ENCODE data around the gene EGLN3. TPM values are rescaled to one million over a fixed set of nuclear protein-coding genes. Genes with fewer than 3 reads are reported as not detected.
"Not testable (repeated sequence)": the region's sequence is repeated elsewhere in the genome, so short reads cannot be mapped to it uniquely, and the experiment has no call there.

EGLN3 gene
- total RNA-seq, 2 experiments from 2014 or later, result 12.7 to 13.7 TPM

DNA sequence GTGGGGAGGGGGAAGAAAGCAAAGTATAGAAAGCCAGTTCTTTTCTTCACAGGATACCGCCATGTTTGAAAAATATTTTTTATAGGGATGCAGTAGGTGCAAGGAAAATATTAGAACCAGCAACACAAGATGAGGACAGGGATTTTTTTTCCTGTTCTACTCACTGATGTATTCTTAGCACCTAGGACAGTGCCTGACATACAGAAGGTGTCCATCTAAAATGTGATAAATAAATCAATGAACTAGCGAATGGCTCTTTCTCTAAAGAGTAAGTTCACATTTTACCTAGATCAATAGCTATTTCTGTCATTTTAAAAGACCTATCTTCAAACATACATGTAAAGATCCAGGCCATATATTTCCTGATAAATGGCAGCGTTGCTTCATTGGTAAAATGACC is 18.8 kb downstream of the EGLN3 start:
- ChIA-PET CTCF (no interaction called here), POLR2A (no interaction called here)
- Mint-ChIP-seq H3K27me3 (ENCODE audit: low read depth) (peaks cover 2% of the 10 kb centered on the region), H3K4me3 (no peak overlapping the region), H3K36me3 (ENCODE audit: low read depth) (peaks cover 2% of the 10 kb centered on the region), H3K9me3 (ENCODE audit: insufficient read depth) (no peaks in the 10 kb centered on the region), H3K27ac (no peak overlapping the region), H3K4me1 (ENCODE audit: low read depth) (no peaks in the 10 kb centered on the region)
- no peak for ATAC-seq
- DNase-seq, result no peak

DNA sequence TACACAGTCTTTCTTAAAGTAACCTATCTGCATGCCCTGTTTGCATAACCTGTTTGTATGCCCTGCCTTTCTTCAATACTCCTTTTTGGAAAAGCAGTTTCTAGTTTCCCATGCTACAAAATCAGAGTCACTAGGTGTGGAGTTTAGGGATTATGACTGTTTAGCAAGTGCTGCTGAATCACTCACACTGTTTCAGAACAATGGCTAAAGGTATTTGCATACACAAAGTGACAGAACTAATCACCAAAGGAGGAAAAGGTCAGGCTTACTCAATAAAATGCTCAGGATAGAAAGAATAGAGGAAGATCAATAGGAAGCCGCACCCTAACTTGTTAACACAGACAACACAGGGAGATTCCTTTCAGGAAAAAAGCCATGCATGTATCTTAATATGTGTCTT is 19.4 kb downstream of the EGLN3 start:
- H3K27me3 Mint-ChIP-seq (ENCODE audit: low read depth), result peaks cover 2% of the 10 kb centered on the region
- no peaks in the 10 kb centered on the region for H3K4me1 Mint-ChIP-seq (ENCODE audit: low read depth)
- H3K27ac Mint-ChIP-seq, result no peak overlapping the region
- no peaks in the 10 kb centered on the region for H3K9me3 Mint-ChIP-seq (ENCODE audit: insufficient read depth)
- DNase-seq, result no peak
- POLR2A ChIA-PET, result no interaction called here
- H3K36me3 Mint-ChIP-seq (ENCODE audit: low read depth), result peaks cover 2% of the 10 kb centered on the region
- ATAC-seq, result no peak
- CTCF ChIA-PET, result no interaction called here
- no peak overlapping the region for H3K4me3 Mint-ChIP-seq

DNA sequence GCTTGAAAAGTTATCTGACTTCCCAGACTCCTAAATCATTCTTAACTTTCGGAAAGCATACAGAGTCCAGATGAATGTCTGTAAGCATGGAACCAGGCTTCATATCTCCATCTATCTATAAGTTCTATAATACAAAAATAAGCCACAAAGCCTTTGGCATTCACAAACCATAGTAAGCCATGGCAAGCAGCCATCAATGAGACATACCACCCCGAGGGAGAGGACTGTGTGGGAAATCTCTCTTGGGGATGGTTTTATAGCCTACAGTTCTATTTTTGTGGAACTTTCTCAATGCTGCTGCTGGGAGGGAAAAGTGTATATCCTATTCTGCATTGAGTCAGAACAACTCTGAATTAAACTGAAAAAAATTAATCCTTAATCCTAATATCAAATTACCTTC is 20.4 kb downstream of the EGLN3 start:
- ChIA-PET CTCF (no interaction called here), POLR2A (no interaction called here)
- no peak overlapping the region for H3K4me3 Mint-ChIP-seq
- H3K36me3 Mint-ChIP-seq (ENCODE audit: low read depth), result peaks cover 5% of the 10 kb centered on the region
- no peaks in the 10 kb centered on the region for H3K9me3 Mint-ChIP-seq (ENCODE audit: insufficient read depth)
- ATAC-seq (no peak), DNase-seq (no peak)
- peaks cover 3% of the 10 kb centered on the region for H3K27me3 Mint-ChIP-seq (ENCODE audit: low read depth)
- no peaks in the 10 kb centered on the region for H3K4me1 Mint-ChIP-seq (ENCODE audit: low read depth)
- no peak overlapping the region for H3K27ac Mint-ChIP-seq

DNA sequence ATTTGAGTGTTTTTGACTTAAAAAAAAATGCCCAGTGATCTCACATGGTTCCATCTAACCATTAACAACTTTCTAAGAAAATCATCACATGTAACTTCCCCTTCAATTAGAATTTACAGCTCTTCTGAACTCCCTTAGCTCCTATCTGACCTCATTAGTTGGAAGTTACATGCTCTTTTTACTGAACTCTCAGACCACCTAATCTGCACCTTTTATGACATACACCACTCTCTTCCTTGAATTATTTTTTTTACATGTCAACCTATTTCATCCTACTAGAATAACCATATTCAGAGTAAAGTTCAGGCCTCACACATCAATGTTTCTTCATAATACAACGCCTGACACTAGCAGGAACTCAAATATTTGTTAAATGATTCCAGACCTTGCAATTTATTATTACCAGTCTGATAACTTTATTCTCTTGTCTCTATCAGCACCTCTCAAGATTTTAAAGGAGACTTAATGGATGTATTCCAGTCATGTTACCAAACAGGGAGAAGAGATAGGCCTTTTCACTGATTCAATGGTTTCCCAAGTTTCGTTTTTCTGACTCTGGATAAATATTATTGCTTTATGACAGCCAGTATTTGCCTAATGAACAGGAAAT is 21.0 kb downstream of the EGLN3 start:
- no peak for DNase-seq
- peaks cover 6% of the 10 kb centered on the region for H3K27me3 Mint-ChIP-seq (ENCODE audit: low read depth)
- no peak overlapping the region for H3K4me3 Mint-ChIP-seq
- ChIA-PET POLR2A (no interaction called here), CTCF (interaction anchor here (0.6 kb wide), 1 partner anchor 42 kb away, joined by 3 read pairs; no protein-coding TSS in a partner anchor)
- no peak overlapping the region for H3K27ac Mint-ChIP-seq
- ATAC-seq, result no peak
- no peaks in the 10 kb centered on the region for H3K9me3 Mint-ChIP-seq (ENCODE audit: insufficient read depth)
- no peaks in the 10 kb centered on the region for H3K4me1 Mint-ChIP-seq (ENCODE audit: low read depth)
- peaks cover 6% of the 10 kb centered on the region for H3K36me3 Mint-ChIP-seq (ENCODE audit: low read depth)

DNA sequence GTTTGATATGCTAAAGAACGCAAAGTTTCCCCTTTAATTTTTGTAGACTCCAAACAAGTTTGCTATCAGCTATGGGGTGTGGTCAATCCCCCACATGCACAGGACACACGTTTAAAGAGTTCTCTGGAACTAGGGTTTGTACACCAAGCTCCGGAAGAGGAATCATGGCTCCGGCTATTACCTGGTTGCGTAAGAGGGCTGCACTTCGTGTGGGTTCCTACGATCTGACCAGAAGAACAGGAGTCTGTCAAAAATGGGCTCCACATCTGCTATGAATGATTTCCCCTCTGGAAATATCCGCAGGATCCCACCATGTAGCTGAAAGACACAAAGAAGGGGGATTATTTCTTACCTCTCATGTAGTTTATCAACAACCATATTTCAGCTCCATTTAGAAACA is 22.0 kb downstream of the EGLN3 start:
- CTCF ChIA-PET, result no interaction called here

DNA sequence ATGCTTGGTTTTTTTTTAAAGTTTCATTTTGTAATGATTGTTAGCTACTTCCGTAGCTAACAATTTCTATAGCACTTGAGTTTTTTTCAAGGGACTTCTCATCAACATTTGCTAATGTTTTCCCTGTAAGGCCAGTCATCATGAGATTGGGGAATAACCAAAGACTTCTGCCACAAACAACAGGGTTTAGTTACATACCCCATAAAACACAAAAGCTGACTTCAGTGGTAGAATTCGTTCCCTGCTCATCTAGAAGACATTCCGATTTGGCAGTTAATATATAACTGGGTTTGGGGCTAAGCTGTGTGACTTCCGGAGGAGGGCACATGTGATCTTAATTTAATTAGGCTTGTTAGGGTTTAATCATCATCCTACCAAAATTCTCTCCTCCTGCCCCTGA is 22.9 kb downstream of the EGLN3 start:
- ATAC-seq (no peak), DNase-seq (no peak)
- Mint-ChIP-seq H3K36me3 (ENCODE audit: low read depth) (peaks cover 8% of the 10 kb centered on the region), H3K27me3 (ENCODE audit: low read depth) (peaks cover 6% of the 10 kb centered on the region), H3K9me3 (ENCODE audit: insufficient read depth) (no peaks in the 10 kb centered on the region), H3K4me3 (no peak overlapping the region), H3K27ac (no peak overlapping the region), H3K4me1 (ENCODE audit: low read depth) (no peaks in the 10 kb centered on the region)
- CTCF ChIA-PET, result interaction anchor here (0.6 to 1.8 kb wide), 3 partner anchors 69 to 300 kb away, joined by 3 to 4 read pairs (median 4); no protein-coding TSS in a partner anchor
- POLR2A ChIA-PET, result no interaction called here

More for the DNA sequence above, 22.0 kb downstream of the EGLN3 start:
- DNase-seq, result no peak
- Mint-ChIP-seq H3K27me3 (ENCODE audit: low read depth) (peaks cover 6% of the 10 kb centered on the region), H3K9me3 (ENCODE audit: insufficient read depth) (no peaks in the 10 kb centered on the region), H3K27ac (no peak overlapping the region), H3K4me1 (ENCODE audit: low read depth) (no peaks in the 10 kb centered on the region), H3K4me3 (no peak overlapping the region), H3K36me3 (ENCODE audit: low read depth) (peaks cover 8% of the 10 kb centered on the region)
- POLR2A ChIA-PET, result no interaction called here
- ATAC-seq, result no peak

DNA sequence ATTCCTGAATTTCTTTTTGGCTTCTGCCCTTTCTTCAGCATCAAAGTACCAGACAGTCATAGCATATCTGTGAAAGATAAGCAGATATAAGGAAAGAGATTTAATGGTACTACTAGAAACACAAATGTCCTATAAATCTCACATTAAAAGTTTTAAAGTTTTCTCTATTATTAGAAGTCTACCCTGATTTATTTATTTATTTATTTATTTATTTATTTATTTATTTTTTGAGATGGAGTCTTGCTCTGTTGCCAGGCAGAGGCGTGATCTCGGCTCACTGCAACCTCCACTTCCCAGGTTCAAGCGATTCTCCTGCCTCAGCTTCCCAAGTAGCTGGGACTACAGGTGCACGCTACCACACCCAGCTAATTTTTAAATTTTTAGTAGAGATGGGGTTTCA is 23.9 kb downstream of the EGLN3 start:
- ATAC-seq; H3K9me3 Mint-ChIP-seq (ENCODE audit: insufficient read depth); H3K27ac Mint-ChIP-seq; H3K4me3 Mint-ChIP-seq; H3K36me3 Mint-ChIP-seq (ENCODE audit: low read depth); H3K27me3 Mint-ChIP-seq (ENCODE audit: low read depth); DNase-seq; H3K4me1 Mint-ChIP-seq (ENCODE audit: low read depth); POLR2A ChIA-PET: not testable (repeated sequence)
- CTCF ChIA-PET, result interaction anchor here (1.8 kb wide), 1 partner anchor 171 kb away, joined by 4 read pairs; no protein-coding TSS in a partner anchor

DNA sequence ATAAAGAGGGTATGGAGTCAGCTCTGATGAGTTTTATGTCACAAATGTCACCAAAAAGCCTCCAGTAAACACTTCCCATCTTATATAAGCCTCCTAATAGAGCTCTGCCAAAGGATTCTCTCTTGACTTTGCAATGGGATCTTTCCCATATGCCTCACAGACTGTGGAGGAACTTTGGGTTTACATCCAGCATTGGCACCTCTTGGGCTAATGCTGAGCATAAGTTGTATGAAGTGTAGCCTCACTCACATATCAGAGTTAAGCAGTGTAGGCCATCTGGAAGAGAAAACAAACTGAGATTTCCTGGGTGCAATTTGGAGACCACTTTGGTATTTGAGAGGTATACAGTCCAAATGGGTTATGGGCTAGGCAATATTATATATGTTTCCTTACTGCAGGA is 24.9 kb downstream of the EGLN3 start:
- CTCF ChIA-PET, result no interaction called here
- peaks cover 4% of the 10 kb centered on the region for H3K9me3 Mint-ChIP-seq (ENCODE audit: insufficient read depth)
- peaks cover 8% of the 10 kb centered on the region for H3K36me3 Mint-ChIP-seq (ENCODE audit: low read depth)
- DNase-seq (no peak), ATAC-seq (no peak)
- H3K4me3 Mint-ChIP-seq, result no peak overlapping the region
- peaks cover 6% of the 10 kb centered on the region for H3K27me3 Mint-ChIP-seq (ENCODE audit: low read depth)
- no peak overlapping the region for H3K27ac Mint-ChIP-seq
- H3K4me1 Mint-ChIP-seq (ENCODE audit: low read depth), result no peaks in the 10 kb centered on the region
- POLR2A ChIA-PET, result no interaction called here

DNA sequence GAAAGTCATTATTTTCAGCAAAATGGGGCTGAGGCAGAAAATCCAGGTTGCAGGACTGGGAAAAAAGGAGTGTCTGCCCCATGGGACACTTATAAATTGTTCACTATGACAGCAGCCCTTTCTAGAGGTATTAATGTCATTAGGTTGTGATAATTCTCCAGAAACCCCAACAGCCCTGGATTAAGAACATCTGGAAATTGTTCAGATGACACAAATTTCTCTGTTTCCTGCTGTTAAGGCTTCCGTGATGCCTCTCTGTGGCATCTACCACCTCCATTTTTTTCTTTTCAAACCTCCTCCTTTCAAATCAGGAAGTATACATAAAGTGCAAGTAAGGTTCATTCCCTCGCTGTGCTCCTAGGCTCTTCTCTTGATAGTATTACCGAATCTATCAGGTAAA is 25.6 kb downstream of the EGLN3 start:
- Mint-ChIP-seq H3K4me1 (ENCODE audit: low read depth) (no peaks in the 10 kb centered on the region), H3K4me3 (no peak overlapping the region), H3K27ac (no peak overlapping the region), H3K9me3 (ENCODE audit: insufficient read depth) (peaks cover 4% of the 10 kb centered on the region), H3K36me3 (ENCODE audit: low read depth) (peaks cover 8% of the 10 kb centered on the region), H3K27me3 (ENCODE audit: low read depth) (peaks cover 6% of the 10 kb centered on the region)
- ChIA-PET CTCF (no interaction called here), POLR2A (interaction anchor here (0.7 kb wide), 1 partner anchor 25 kb away, joined by 3 read pairs; no protein-coding TSS in a partner anchor)
- DNase-seq (no peak), ATAC-seq (no peak)

DNA sequence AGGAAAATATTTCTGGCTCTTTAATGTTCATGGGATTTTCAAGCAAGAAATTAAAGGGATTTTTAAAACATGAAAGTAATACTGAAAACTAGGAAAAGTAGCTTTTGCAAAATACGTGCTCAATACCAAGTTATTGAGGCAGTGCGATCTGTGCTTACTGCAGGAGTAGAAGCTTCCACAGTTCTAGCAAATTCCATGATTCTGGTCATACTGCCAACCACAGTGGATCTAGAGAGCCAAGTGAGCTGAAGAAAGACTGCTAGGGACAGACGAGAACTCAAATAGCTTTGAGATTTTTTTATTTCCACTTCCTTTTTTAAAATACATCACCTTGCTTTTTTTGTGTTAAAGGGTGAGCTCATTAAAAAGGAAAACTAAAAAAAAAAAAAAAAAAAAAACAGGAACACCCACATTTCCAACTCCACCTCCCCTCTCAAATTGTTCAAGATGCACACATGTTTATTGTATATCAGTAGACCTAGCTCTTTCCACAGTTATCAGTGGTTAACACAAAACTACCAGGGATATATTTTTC is 26.2 kb downstream of the EGLN3 start:
- POLR2A ChIA-PET, result interaction anchor here (0.7 kb wide), 1 partner anchor 26 kb away, joined by 3 read pairs; no protein-coding TSS in a partner anchor
- H3K4me1 Mint-ChIP-seq (ENCODE audit: low read depth), result no peaks in the 10 kb centered on the region
- H3K27ac Mint-ChIP-seq, result no peak overlapping the region
- ATAC-seq (no peak), DNase-seq (no peak)
- H3K27me3 Mint-ChIP-seq (ENCODE audit: low read depth), result peaks cover 6% of the 10 kb centered on the region
- H3K4me3 Mint-ChIP-seq, result no peak overlapping the region
- H3K36me3 Mint-ChIP-seq (ENCODE audit: low read depth), result peaks cover 8% of the 10 kb centered on the region
- CTCF ChIA-PET, result no interaction called here
- H3K9me3 Mint-ChIP-seq (ENCODE audit: insufficient read depth), result peaks cover 4% of the 10 kb centered on the region

DNA sequence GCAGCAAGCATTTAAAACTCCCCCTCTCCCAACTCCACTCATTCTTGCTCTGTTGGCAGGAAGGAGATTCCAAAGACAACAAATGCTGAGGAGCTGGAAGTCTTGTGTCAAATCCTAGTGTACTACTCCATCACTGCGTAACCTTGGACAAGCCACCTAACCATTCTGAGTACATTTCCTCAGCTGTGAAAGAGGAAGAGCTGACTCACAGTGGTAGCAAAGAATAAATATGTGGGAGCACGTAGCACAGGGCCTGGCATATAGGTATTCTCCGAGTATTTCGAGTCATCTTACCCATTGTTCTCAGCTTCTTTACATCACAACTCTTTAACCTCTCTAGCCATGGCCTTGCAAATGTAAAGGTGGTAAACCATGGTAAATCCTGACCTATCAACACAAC is 28.7 kb downstream of the EGLN3 start:
- H3K36me3 Mint-ChIP-seq (ENCODE audit: low read depth), result peaks cover 6% of the 10 kb centered on the region
- H3K27ac Mint-ChIP-seq, result no peak overlapping the region
- no peaks in the 10 kb centered on the region for H3K4me1 Mint-ChIP-seq (ENCODE audit: low read depth)
- no peak for ATAC-seq
- no peak for DNase-seq
- peaks cover 5% of the 10 kb centered on the region for H3K27me3 Mint-ChIP-seq (ENCODE audit: low read depth)
- H3K4me3 Mint-ChIP-seq, result no peak overlapping the region
- POLR2A ChIA-PET, result no interaction called here
- peaks cover 4% of the 10 kb centered on the region for H3K9me3 Mint-ChIP-seq (ENCODE audit: insufficient read depth)
- CTCF ChIA-PET, result no interaction called here

DNA sequence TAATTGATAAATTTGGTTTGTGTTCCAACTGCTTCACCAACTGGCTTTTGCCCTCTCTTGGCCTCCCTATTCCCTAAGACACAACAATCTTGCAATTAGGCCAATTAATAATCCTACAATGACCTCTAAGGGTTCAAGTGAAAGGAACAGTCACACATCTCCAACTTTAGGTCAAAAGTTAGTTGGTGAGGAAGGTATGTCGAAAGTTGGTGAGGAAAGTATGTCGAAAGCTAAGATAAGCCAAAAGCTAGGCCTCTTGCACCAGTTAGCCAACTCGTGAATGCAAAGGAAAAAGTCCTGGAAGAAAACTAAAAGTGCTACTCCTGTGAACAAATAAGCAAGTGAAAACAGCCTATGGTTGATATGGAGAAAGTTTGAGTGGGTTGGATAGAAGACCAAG is 32.6 kb downstream of the EGLN3 start:
- Mint-ChIP-seq H3K4me1 (ENCODE audit: low read depth) (no peaks in the 10 kb centered on the region), H3K27me3 (ENCODE audit: low read depth) (peaks cover 2% of the 10 kb centered on the region), H3K4me3 (no peak overlapping the region), H3K27ac (no peak overlapping the region), H3K9me3 (ENCODE audit: insufficient read depth) (peaks cover 4% of the 10 kb centered on the region), H3K36me3 (ENCODE audit: low read depth) (no peaks in the 10 kb centered on the region)
- DNase-seq (no peak), ATAC-seq (no peak)
- CTCF ChIA-PET, result interaction anchor here (0.6 kb wide), 1 partner anchor 411 kb away, joined by 3 read pairs; no protein-coding TSS in a partner anchor
- POLR2A ChIA-PET, result no interaction called here

DNA sequence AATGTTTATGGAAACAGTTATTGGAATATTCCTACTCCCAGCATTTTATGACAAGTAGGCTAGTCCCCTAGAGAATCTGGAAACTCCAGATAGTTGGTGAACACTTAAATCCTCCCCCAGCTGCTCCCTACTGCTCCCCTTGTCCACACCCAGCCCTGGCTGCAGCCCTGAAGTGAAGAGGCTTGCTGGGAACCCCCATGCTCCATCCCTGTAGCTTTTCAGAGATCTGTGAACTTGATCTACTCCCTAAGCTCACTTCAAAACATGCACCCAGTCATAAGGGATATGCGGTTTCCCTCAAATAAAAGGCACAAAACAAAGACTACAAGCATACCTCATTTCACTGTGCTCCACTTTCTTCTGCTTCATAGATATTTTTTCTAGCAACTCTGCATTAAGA is 33.2 kb downstream of the EGLN3 start:
- CTCF ChIA-PET, result no interaction called here
- POLR2A ChIA-PET, result no interaction called here

More for the DNA sequence above, 33.2 kb downstream of the EGLN3 start:
- Mint-ChIP-seq H3K36me3 (ENCODE audit: low read depth) (no peaks in the 10 kb centered on the region), H3K4me3 (no peak overlapping the region), H3K4me1 (ENCODE audit: low read depth) (no peaks in the 10 kb centered on the region), H3K27me3 (ENCODE audit: low read depth) (peaks cover 2% of the 10 kb centered on the region), H3K9me3 (ENCODE audit: insufficient read depth) (peaks cover 4% of the 10 kb centered on the region), H3K27ac (no peak overlapping the region)
- DNase-seq (no peak), ATAC-seq (no peak)

Data from activated CD8-positive, alpha-beta T cell treated with anti-CD3 and anti-CD28 coated beads, Interleukin-2, amount 10 ng/mL, durations not matched to agents 7 days and 5 days (primary cell).